Ishikawa (cell line): ENCODE results near the gene LRRC58.

ENCODE experiments used
- CEBPB ChIP-seq: IDR thresholded peaks from 2 replicates; pipeline ENCODE4 v1.6.1; 2012
- CREB1 ChIP-seq: IDR thresholded peaks from 2 replicates; pipeline ENCODE4 v1.6.1; 2012; ENCODE audit warnings: low read depth
- EGR1 ChIP-seq: IDR thresholded peaks from 2 replicates; pipeline ENCODE4 v1.6.1; 2012
- EP300 ChIP-seq: IDR thresholded peaks from 2 replicates; pipeline ENCODE4 v1.6.1; 2012; ENCODE audit warnings: borderline replicate concordance
- FOXM1 ChIP-seq: IDR thresholded peaks from 2 replicates; pipeline ENCODE4 v1.6.1; 2012; ENCODE audit warnings: low read depth, borderline replicate concordance
- MAX ChIP-seq: IDR thresholded peaks from 2 replicates; pipeline ENCODE4 v1.6.1; 2012
- NFIC ChIP-seq: IDR thresholded peaks from 2 replicates; pipeline ENCODE4 v1.6.1; 2012
- RAD21 ChIP-seq: IDR thresholded peaks from 2 replicates; pipeline ENCODE4 v1.6.1; 2012; ENCODE audit warnings: low read depth
- REST ChIP-seq: IDR thresholded peaks from 2 replicates; pipeline ENCODE4 v1.6.1; 2012; ENCODE audit warnings: low read depth, mild to moderate bottlenecking
- TAF1 ChIP-seq: IDR thresholded peaks from 2 replicates; pipeline ENCODE4 v1.6.1; 2012; ENCODE audit warnings: low read depth, mild to moderate bottlenecking
- TCF12 ChIP-seq: IDR thresholded peaks from 2 replicates; pipeline ENCODE4 v1.6.1; 2012; ENCODE audit warnings: low read depth
- TEAD4 ChIP-seq: IDR thresholded peaks from 2 replicates; pipeline ENCODE4 v1.6.1; 2012
- USF1 ChIP-seq: IDR thresholded peaks from 2 replicates; pipeline ENCODE4 v1.6.1; 2012
- YY1 ChIP-seq: IDR thresholded peaks from 2 replicates; pipeline ENCODE4 v1.6.1; 2012; ENCODE audit warnings: low read depth
- ZBTB7A ChIP-seq: IDR thresholded peaks from 2 replicates; pipeline ENCODE4 v1.6.1; 2012; ENCODE audit warnings: low read depth

The LRRC58 gene

GRCh38 chr3:120350401-120350941, 1.3 kb upstream of the LRRC58 start:
- TF ChIP-seq MAX, result no peak
- TF ChIP-seq TAF1, result no peak
- no peak for TF ChIP-seq USF1
- no peak for TF ChIP-seq TEAD4
- peak; percentile 52; the same call in 1 of the 2 replicates for TF ChIP-seq NFIC
- no peak for TF ChIP-seq FOXM1
- TF ChIP-seq CEBPB, result no peak

GRCh38 chr3:120349855-120350125, 636 bp upstream of the LRRC58 start:
- TF ChIP-seq USF1, result no peak
- TF ChIP-seq TCF12, result no peak
- TF ChIP-seq NFIC, result no peak
- no peak for TF ChIP-seq TAF1
- no peak for TF ChIP-seq REST
- TF ChIP-seq CREB1, result no peak
- no peak for TF ChIP-seq ZBTB7A
- no peak for TF ChIP-seq YY1
- TF ChIP-seq FOXM1, result no peak
- TF ChIP-seq TEAD4, result no peak
- no peak for TF ChIP-seq RAD21
- no peak for TF ChIP-seq MAX
- TF ChIP-seq EP300, result no peak
- TF ChIP-seq EGR1, result no peak
- no peak for TF ChIP-seq CEBPB

GRCh38 chr3:120348065-120348990, 826 bp downstream of the LRRC58 start:
- no peak for TF ChIP-seq ZBTB7A
- TF ChIP-seq FOXM1, result no peak
- no peak for TF ChIP-seq YY1

- TF ChIP-seq REST (no peak), CEBPB (no peak), CREB1 (no peak), EP300 (no peak), MAX (no peak), TAF1 (no peak), EGR1 (no peak), ZBTB7A (no peak), RAD21 (no peak), TCF12 (no peak)
Observed at GRCh38 chr3:120344349-120344748, 4.8 kb downstream of the LRRC58 start.

GRCh38 chr3:120341658-120342346, 7.4 kb downstream of the LRRC58 start:
- TF ChIP-seq YY1, result no peak
- TF ChIP-seq EP300, result no peak
- no peak for TF ChIP-seq CREB1
- no peak for TF ChIP-seq TAF1
- TF ChIP-seq USF1, result no peak
- TF ChIP-seq NFIC, result no peak
- no peak for TF ChIP-seq RAD21
- no peak for TF ChIP-seq MAX
- no peak for TF ChIP-seq FOXM1
- TF ChIP-seq TEAD4, result no peak
- TF ChIP-seq CEBPB, result no peak
- TF ChIP-seq REST, result no peak
- no peak for TF ChIP-seq EGR1
- TF ChIP-seq ZBTB7A, result no peak
- no peak for TF ChIP-seq TCF12
